ENCODE data around the gene NUP107.

The NUP107 gene

DNA sequence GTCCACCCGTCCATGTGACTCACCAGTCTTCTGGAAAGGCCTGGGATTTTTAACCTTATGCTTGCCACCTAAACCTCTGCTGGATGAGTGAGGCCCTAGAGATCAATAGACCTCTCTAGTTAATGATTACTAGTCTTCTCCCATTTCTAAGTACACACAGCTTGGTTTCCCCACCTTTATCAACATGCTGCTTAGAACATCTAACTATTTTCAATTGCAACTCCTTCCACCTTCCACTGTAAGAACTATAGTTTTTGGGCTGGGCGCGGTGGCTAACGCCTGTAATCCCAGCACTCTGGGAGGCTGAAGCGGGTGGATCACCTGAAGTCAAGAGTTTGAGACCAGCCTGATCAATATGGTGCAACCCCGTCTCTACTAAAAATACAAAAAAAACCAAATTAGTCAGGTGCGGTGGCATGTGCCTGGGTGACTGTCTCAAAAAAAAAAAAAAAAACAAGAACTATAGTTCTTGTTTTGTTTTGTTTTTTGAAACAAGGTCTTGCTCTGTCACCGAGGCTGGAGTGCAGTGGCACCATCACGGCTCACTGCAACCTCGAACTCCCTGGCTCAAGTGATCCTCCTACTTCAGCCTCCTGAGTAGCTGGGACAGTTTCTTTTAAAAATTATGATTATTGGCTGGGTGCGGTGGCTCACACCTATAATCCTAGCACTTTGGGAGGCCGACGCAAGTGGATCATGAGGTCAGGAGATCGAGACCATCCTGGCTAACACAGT, 102.5 kb downstream of the NUP107 start:
- DNase-seq (ENCODE audit: low read depth) = no peak
- TF ChIP-seq, protein P1, sequence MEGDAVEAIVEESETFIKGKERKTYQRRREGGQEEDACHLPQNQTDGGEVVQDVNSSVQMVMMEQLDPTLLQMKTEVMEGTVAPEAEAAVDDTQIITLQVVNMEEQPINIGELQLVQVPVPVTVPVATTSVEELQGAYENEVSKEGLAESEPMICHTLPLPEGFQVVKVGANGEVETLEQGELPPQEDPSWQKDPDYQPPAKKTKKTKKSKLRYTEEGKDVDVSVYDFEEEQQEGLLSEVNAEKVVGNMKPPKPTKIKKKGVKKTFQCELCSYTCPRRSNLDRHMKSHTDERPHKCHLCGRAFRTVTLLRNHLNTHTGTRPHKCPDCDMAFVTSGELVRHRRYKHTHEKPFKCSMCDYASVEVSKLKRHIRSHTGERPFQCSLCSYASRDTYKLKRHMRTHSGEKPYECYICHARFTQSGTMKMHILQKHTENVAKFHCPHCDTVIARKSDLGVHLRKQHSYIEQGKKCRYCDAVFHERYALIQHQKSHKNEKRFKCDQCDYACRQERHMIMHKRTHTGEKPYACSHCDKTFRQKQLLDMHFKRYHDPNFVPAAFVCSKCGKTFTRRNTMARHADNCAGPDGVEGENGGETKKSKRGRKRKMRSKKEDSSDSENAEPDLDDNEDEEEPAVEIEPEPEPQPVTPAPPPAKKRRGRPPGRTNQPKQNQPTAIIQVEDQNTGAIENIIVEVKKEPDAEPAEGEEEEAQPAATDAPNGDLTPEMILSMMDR (IDR thresholded peaks at IDR 0.05; ENCODE audit: insufficient read depth, low read depth, low read length, missing control alignments) = no peak
- H3K4me3 ChIP-seq (ENCODE audit: low read length) = no peak overlapping the region

- H3K4me3 ChIP-seq (ENCODE audit: low read length) = no peak overlapping the region
- TF ChIP-seq, protein P1 (IDR thresholded peaks at IDR 0.05; ENCODE audit: insufficient read depth, low read depth, low read length, missing control alignments) = no peak
- no peak for DNase-seq (ENCODE audit: low read depth)
Observed at GRCh38 chr12:68790081-68790951, 103.5 kb downstream of the NUP107 start.

DNA sequence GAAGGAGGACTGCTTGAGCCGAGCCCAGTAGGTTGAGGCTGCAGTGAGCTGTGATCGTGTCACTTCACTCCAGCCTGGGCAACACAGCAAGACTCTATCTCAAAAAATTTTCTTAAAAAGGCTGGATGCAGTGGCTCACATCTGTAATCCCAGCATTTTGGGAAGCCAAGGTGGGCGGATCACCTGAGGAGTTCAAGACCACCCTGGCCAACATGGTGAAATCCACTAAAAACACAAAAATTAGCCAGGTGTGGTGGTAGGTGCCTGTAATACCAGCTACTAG, 104.1 kb downstream of the NUP107 start:
- no peak for DNase-seq (ENCODE audit: low read depth)
- TF ChIP-seq, protein P1 (IDR thresholded peaks at IDR 0.05; ENCODE audit: insufficient read depth, low read depth, low read length, missing control alignments) = no peak
- H3K4me3 ChIP-seq (ENCODE audit: low read length) = no peak overlapping the region

DNA sequence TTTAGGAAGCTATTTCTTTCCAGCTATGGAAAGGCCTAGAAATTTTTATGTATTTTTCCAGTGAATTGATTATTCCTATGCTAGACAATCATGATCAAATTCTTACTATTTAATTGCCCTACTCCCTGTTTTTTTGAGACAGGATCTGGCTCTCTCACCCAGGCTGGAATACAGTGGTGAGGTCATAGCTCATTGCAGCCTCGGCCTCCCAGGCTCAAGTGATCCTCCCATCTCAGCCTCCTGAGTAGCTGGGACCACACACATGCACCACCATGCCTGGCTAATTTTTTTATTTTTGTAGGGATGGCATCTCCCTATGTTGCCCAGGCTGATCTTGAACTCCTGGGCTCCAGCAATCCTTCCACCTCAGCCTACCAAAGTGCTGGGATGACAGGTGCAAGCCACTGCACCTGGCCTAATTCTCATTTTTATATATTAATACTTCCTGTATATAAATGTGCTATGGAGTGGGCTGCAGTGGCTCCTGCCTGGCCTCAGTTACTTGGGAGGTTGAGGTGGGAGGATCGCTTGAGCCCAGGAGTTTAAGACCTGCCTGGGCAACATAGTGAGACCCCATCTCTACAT, 105.2 kb downstream of the NUP107 start:
- H3K4me3 ChIP-seq (ENCODE audit: low read length) = no peak overlapping the region
- TF ChIP-seq, protein P1 (IDR thresholded peaks at IDR 0.05; ENCODE audit: insufficient read depth, low read depth, low read length, missing control alignments) = no peak
- no peak for DNase-seq (ENCODE audit: low read depth)

GRCh38 chr12:68792952-68793351, 106.2 kb downstream of the NUP107 start:
- TF ChIP-seq, protein P1 (IDR thresholded peaks at IDR 0.05; ENCODE audit: insufficient read depth, low read depth, low read length, missing control alignments) = no peak
- no peak overlapping the region for H3K4me3 ChIP-seq (ENCODE audit: low read length)
- DNase-seq (ENCODE audit: low read depth) = peak; percentile 55

DNA sequence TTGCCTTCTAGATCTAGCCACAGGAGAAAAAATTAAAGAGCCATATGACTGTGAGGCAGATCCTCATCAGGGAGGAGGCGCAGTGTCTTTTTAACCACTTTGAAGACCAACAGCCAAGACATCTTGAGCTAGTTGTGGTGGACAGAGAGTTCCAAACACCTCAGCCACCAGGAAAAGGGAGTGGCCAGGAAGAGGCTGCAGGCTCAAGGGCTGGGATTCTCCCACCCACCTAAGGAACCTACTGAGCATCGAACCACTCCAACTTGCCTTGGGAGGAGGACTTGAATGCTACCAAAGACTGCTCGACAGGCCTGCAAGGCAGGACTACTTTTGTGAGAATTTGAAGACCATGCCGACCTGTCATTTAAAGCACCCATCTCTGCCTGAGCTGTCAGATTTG, 106.7 kb downstream of the NUP107 start:
- no peak for DNase-seq (ENCODE audit: low read depth)
- TF ChIP-seq, protein P1 (IDR thresholded peaks at IDR 0.05; ENCODE audit: insufficient read depth, low read depth, low read length, missing control alignments) = no peak
- H3K4me3 ChIP-seq (ENCODE audit: low read length) = no peak overlapping the region
